KG1 (cell line): ENCODE results near the gene MFGE8.

Experiments used
- DNase-seq: peaks from one replicate; lab custom pipeline; 2025; lab: John Stamatoyannopoulos, UW

MFGE8 gene

GRCh38 chr15:88872106-88872505 is 41.1 kb downstream of the MFGE8 start:
- DNase-seq, result no peak

- DNase-seq, result no peak
Measured at GRCh38 chr15:88871313-88871712, 41.9 kb downstream of the MFGE8 start.

GRCh38 chr15:88866295-88866881 is 46.8 kb downstream of the MFGE8 start:
- no peak for DNase-seq

GRCh38 chr15:88865498-88866099 is 47.6 kb downstream of the MFGE8 start:
- no peak for DNase-seq

GRCh38 chr15:88864861-88865497 is 48.2 kb downstream of the MFGE8 start:
- DNase-seq, result no peak

GRCh38 chr15:88863412-88863811 is 49.8 kb downstream of the MFGE8 start:
- DNase-seq, result no peak

GRCh38 chr15:88860212-88860611 is 53.0 kb downstream of the MFGE8 start:
- no peak for DNase-seq

- DNase-seq, result no peak
Measured at GRCh38 chr15:88859550-88859949, 53.6 kb downstream of the MFGE8 start.

- DNase-seq, result no peak
Measured at GRCh38 chr15:88858934-88859333, 54.2 kb downstream of the MFGE8 start.

- no peak for DNase-seq
Measured at GRCh38 chr15:88852476-88852875, 60.7 kb downstream of the MFGE8 start.

- no peak for DNase-seq
Measured at GRCh38 chr15:88849376-88850072, 63.7 kb downstream of the MFGE8 start.
